HepG2 (cell line): ENCODE measurements around the gene TEDC1. TPM values are rescaled to one million over a fixed set of nuclear protein-coding genes. Genes with fewer than 3 reads are reported as not detected.

Source experiments
- ATF3 ChIP-seq: sonication (generic); formaldehyde crosslinking; IDR thresholded peaks from 2 replicates; pipeline ENCODE4 v1.4.0; 2020; ENCODE audit warnings: missing genetic modification reagents
- ELF1 ChIP-seq: sonication (generic); formaldehyde crosslinking; IDR thresholded peaks from 2 replicates; pipeline ENCODE4 v1.4.0; 2020; ENCODE audit warnings: missing genetic modification reagents
- HMGXB4 ChIP-seq, 2 experiments: sonication (generic) in 1 of 2; formaldehyde crosslinking in 1 of 2; IDR thresholded peaks; 2 replicates each; pipeline versions ENCODE4 v1.4.0 to v1.6.1; 2018 to 2020; ENCODE audit warnings: missing genetic modification reagents in 2 of 2, borderline replicate concordance in 1 of 2, low read depth in 1 of 2, mild to moderate bottlenecking in 1 of 2, missing biosample characterization in 1 of 2
- HNF4A ChIP-seq: sonication (generic); formaldehyde crosslinking; IDR thresholded peaks from 2 replicates; pipeline ENCODE4 v1.4.0; 2020; ENCODE audit warnings: missing genetic modification reagents
- IKZF4 ChIP-seq: sonication (generic); formaldehyde crosslinking; IDR thresholded peaks from 2 replicates; pipeline ENCODE4 v1.5.1; 2020; ENCODE audit warnings: borderline replicate concordance, mild to moderate bottlenecking, low read depth, missing genetic modification reagents; ENCODE audit errors: not compliant biosample characterization
- MNT ChIP-seq: fragments of 450-650 bp; IDR thresholded peaks from 2 replicates; pipeline ENCODE4 v1.6.1; 2016
- STAT5B ChIP-seq: sonication (generic); formaldehyde crosslinking; IDR thresholded peaks from 2 replicates; pipeline ENCODE4 v1.4.0; 2020; ENCODE audit warnings: missing genetic modification reagents
- TERF1 ChIP-seq: sonication (generic); formaldehyde crosslinking; IDR thresholded peaks from 2 replicates; pipeline ENCODE4 v1.8.0; 2022; ENCODE audit warnings: mild to moderate bottlenecking, missing genetic modification reagents, moderate library complexity
- TIGD3 ChIP-seq: sonication (generic); formaldehyde crosslinking; IDR thresholded peaks from 2 replicates; pipeline ENCODE4 v1.5.1; 2020; ENCODE audit warnings: mild to moderate bottlenecking, missing genetic modification reagents, borderline replicate concordance
- ZNF160 ChIP-seq: sonication (generic); formaldehyde crosslinking; IDR thresholded peaks from 2 replicates; pipeline ENCODE4 v1.8.0; 2022; ENCODE audit warnings: mild to moderate bottlenecking, inconsistent platforms, missing genetic modification reagents
- ZNF281 ChIP-seq: sonication (generic); formaldehyde crosslinking; IDR thresholded peaks from 2 replicates; pipeline ENCODE4 v1.4.0; 2020; ENCODE audit warnings: missing genetic modification reagents, borderline replicate concordance
- ZNF598 ChIP-seq: sonication (generic); formaldehyde crosslinking; IDR thresholded peaks from 2 replicates; pipeline ENCODE4 v1.5.1; 2020; ENCODE audit warnings: mild to moderate bottlenecking, missing genetic modification reagents, borderline replicate concordance
- polyA plus RNA-seq, 8 experiments: library from polyadenylated mRNA; depleted of rRNA in 3 of 8; stranded (reverse) in 7 of 8; unstranded in 1 of 8; fragments of >200 nt; fragmentation: Illumina TruSeq in 4 of 8; extraction: Trizol in 4 of 8; gene quantifications; 2 replicates each; pipeline versions ENCODE4 v1.2.1 to v1.2.3, GENCODE V29; 2011 to 2016; ENCODE audit warnings: low read depth in 4 of 8, missing spikeins in 1 of 8, mixed read lengths in 1 of 8; ENCODE audit not compliant: insufficient read depth in 1 of 8
- total RNA-seq, 5 experiments: library from RNA; depleted of rRNA; stranded (reverse); fragments of >200 nt; fragmentation: Illumina TruSeq; extraction: Trizol; gene quantifications; 2 replicates each; pipeline ENCODE4 v1.2.3, GENCODE V29; 2016; ENCODE audit warnings: low read depth in 1 of 5

Gene TEDC1
- total and polyA plus RNA-seq, 2 of the 13 experiments (the other 11 are each of a cell fraction or from before 2014, with no cell fraction given) = 5.7 to 27.4 TPM

- TF ChIP-seq ZNF281 (CRISPR knock-in tag) (no peak), STAT5B (CRISPR knock-in tag) (no peak), TIGD3 (CRISPR knock-in tag) (peak; percentile 71; the same call in 1 of the 2 replicates), ELF1 (CRISPR knock-in tag) (peak; percentile 94), MNT (peak; percentile 68), ZNF598 (no peak), ZNF160 (CRISPR knock-in tag) (no peak), HMGXB4 (CRISPR knock-in tag; IDR thresholded peaks at IDR 0.05; ENCODE audit: borderline replicate concordance in 1 of 2, low read depth in 1 of 2) (peak; percentile 44 to 77; a peak in 2 of 4 replicates), TERF1 (CRISPR knock-in tag) (no peak), HNF4A (CRISPR knock-in tag) (no peak), IKZF4 (CRISPR knock-in tag) (peak; percentile 11), ATF3 (CRISPR knock-in tag) (no peak)
Measured at GRCh38 chr14:105490572-105491365, at the start of gene TEDC1 (continued).
